ENCODE results near the gene MOSPD3. TPM values are rescaled to one million over a fixed set of nuclear protein-coding genes. Genes with fewer than 3 reads are reported as not detected.
A peak's percentile ranks its signal among the peaks of the same experiment; 100 is the strongest.

Gene MOSPD3
- total and polyA plus RNA-seq, 2 of the 13 experiments (the other 11 are each of a cell fraction or from before 2014, with no cell fraction given), result 7.6 to 8.8 TPM

DNA sequence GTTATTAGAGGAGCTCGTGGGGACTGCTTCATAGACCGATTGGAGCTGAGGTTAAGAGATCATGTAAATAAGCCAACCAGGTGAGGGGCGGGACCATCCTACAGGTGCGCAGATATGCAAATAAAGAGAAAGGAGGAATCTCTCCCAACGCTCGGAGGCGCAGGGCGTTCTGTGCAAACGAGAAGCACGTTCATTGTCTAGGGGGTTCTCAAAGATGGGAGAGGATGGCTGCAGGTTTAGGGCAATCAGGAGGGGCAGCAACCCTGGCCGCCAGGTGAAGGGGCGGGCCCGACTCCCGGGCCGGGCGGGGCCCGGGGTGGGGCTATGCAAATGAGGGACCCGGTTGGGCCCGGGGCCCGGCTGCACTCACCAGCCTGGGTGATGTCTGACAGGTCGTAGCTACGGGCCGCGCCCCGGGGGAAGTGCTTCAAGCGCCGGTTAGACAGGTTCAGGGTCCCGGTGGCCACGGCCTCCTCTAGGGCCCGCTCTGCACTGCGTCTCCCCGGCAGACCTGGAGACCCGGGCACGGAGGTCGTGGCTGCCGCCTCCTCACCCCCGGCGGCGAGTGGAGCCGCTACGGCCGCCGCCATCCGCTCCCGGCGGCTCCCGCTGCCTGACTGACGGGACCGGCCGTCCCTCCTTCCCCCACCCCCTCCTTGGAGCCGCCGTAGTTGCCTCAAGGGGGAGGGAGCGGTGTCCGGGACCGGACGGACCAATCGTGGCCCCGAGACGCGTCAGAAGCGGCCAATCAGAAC is 26.7 kb upstream of the MOSPD3 start, which contains the start of gene LRCH4 (continued):
- TF ChIP-seq, protein P1, sequence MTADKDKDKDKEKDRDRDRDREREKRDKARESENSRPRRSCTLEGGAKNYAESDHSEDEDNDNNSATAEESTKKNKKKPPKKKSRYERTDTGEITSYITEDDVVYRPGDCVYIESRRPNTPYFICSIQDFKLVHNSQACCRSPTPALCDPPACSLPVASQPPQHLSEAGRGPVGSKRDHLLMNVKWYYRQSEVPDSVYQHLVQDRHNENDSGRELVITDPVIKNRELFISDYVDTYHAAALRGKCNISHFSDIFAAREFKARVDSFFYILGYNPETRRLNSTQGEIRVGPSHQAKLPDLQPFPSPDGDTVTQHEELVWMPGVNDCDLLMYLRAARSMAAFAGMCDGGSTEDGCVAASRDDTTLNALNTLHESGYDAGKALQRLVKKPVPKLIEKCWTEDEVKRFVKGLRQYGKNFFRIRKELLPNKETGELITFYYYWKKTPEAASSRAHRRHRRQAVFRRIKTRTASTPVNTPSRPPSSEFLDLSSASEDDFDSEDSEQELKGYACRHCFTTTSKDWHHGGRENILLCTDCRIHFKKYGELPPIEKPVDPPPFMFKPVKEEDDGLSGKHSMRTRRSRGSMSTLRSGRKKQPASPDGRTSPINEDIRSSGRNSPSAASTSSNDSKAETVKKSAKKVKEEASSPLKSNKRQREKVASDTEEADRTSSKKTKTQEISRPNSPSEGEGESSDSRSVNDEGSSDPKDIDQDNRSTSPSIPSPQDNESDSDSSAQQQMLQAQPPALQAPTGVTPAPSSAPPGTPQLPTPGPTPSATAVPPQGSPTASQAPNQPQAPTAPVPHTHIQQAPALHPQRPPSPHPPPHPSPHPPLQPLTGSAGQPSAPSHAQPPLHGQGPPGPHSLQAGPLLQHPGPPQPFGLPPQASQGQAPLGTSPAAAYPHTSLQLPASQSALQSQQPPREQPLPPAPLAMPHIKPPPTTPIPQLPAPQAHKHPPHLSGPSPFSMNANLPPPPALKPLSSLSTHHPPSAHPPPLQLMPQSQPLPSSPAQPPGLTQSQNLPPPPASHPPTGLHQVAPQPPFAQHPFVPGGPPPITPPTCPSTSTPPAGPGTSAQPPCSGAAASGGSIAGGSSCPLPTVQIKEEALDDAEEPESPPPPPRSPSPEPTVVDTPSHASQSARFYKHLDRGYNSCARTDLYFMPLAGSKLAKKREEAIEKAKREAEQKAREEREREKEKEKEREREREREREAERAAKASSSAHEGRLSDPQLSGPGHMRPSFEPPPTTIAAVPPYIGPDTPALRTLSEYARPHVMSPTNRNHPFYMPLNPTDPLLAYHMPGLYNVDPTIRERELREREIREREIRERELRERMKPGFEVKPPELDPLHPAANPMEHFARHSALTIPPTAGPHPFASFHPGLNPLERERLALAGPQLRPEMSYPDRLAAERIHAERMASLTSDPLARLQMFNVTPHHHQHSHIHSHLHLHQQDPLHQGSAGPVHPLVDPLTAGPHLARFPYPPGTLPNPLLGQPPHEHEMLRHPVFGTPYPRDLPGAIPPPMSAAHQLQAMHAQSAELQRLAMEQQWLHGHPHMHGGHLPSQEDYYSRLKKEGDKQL (CRISPR knock-in tag; IDR thresholded peaks at IDR 0.05; ENCODE audit: low read depth), result no peak
- peak; percentile 87 for TF ChIP-seq ZNF788 (CRISPR knock-in tag; IDR thresholded peaks at IDR 0.05; ENCODE audit: borderline replicate concordance)
- TF ChIP-seq, protein P2, sequence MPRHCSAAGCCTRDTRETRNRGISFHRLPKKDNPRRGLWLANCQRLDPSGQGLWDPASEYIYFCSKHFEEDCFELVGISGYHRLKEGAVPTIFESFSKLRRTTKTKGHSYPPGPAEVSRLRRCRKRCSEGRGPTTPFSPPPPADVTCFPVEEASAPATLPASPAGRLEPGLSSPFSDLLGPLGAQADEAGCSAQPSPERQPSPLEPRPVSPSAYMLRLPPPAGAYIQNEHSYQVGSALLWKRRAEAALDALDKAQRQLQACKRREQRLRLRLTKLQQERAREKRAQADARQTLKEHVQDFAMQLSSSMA (CRISPR knock-in tag; IDR thresholded peaks at IDR 0.05), result peak; percentile 73; the same call in 1 of the 2 replicates
- TF ChIP-seq CEBPB (IDR thresholded peaks at IDR 0.05; ENCODE audit: borderline replicate concordance, low read depth, low read length), result no peak
- peak; percentile 61 for TF ChIP-seq ZSCAN25 (CRISPR knock-in tag; IDR thresholded peaks at IDR 0.05)
- TF ChIP-seq PHF20 (CRISPR knock-in tag; IDR thresholded peaks at IDR 0.05), result peak; percentile 77
- TF ChIP-seq, protein P3, sequence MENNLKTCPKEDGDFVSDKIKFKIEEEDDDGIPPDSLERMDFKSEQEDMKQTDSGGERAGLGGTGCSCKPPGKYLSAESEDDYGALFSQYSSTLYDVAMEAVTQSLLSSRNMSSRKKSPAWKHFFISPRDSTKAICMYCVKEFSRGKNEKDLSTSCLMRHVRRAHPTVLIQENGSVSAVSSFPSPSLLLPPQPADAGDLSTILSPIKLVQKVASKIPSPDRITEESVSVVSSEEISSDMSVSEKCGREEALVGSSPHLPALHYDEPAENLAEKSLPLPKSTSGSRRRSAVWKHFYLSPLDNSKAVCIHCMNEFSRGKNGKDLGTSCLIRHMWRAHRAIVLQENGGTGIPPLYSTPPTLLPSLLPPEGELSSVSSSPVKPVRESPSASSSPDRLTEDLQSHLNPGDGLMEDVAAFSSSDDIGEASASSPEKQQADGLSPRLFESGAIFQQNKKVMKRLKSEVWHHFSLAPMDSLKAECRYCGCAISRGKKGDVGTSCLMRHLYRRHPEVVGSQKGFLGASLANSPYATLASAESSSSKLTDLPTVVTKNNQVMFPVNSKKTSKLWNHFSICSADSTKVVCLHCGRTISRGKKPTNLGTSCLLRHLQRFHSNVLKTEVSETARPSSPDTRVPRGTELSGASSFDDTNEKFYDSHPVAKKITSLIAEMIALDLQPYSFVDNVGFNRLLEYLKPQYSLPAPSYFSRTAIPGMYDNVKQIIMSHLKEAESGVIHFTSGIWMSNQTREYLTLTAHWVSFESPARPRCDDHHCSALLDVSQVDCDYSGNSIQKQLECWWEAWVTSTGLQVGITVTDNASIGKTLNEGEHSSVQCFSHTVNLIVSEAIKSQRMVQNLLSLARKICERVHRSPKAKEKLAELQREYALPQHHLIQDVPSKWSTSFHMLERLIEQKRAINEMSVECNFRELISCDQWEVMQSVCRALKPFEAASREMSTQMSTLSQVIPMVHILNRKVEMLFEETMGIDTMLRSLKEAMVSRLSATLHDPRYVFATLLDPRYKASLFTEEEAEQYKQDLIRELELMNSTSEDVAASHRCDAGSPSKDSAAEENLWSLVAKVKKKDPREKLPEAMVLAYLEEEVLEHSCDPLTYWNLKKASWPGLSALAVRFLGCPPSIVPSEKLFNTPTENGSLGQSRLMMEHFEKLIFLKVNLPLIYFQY (CRISPR knock-in tag; IDR thresholded peaks at IDR 0.05; ENCODE audit: borderline replicate concordance), result no peak; the same call in 1 of the 2 replicates
- TF ChIP-seq DMAP1 (CRISPR knock-in tag; IDR thresholded peaks at IDR 0.05), result peak; percentile 69; the same call in 1 of the 2 replicates
- TF ChIP-seq, protein P4, sequence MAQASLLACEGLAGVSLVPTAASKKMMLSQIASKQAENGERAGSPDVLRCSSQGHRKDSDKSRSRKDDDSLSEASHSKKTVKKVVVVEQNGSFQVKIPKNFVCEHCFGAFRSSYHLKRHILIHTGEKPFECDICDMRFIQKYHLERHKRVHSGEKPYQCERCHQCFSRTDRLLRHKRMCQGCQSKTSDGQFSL (CRISPR knock-in tag; IDR thresholded peaks at IDR 0.05), result peak; percentile 94
- 0 out of 2 replicates have a peak, but pooled peaks have one; percentile 30 for TF ChIP-seq ZNF746 (CRISPR knock-in tag; IDR thresholded peaks at IDR 0.05)
- TF ChIP-seq AGO2 (optimal IDR thresholded peaks at IDR 0.05; ENCODE audit: low read depth, low read length), result peak; percentile 60
- 0 out of 2 replicates have a peak, but pooled peaks have one; percentile 4 for TF ChIP-seq TBX3 (IDR thresholded peaks at IDR 0.05; ENCODE audit: borderline replicate concordance)
- TF ChIP-seq, protein P5, sequence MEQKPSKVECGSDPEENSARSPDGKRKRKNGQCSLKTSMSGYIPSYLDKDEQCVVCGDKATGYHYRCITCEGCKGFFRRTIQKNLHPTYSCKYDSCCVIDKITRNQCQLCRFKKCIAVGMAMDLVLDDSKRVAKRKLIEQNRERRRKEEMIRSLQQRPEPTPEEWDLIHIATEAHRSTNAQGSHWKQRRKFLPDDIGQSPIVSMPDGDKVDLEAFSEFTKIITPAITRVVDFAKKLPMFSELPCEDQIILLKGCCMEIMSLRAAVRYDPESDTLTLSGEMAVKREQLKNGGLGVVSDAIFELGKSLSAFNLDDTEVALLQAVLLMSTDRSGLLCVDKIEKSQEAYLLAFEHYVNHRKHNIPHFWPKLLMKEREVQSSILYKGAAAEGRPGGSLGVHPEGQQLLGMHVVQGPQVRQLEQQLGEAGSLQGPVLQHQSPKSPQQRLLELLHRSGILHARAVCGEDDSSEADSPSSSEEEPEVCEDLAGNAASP (CRISPR knock-in tag; IDR thresholded peaks at IDR 0.05; ENCODE audit: borderline replicate concordance), result peak; percentile 37; the same call in 1 of the 2 replicates
- peak; percentile 74 for TF ChIP-seq RAD21 (CRISPR knock-in tag; IDR thresholded peaks at IDR 0.05)
- no peak for TF ChIP-seq ZFP36 (IDR thresholded peaks at IDR 0.05; ENCODE audit: borderline replicate concordance, low read depth, low read length, partially characterized antibody)
- TF ChIP-seq GABPA (IDR thresholded peaks at IDR 0.05; ENCODE audit: low read depth, low read length), result no peak
- TF ChIP-seq GABPA (CRISPR knock-in tag; IDR thresholded peaks at IDR 0.05; ENCODE audit: low read depth), result peak; percentile 79
